Measurements from ENCODE around the gene TEN1. TPM values are rescaled to one million over a fixed set of nuclear protein-coding genes. Genes with fewer than 3 reads are reported as not detected.
A peak's percentile ranks its signal among the peaks of the same experiment; 100 is the strongest.

The TEN1 gene
- total and polyA plus RNA-seq, 9 of the 15 experiments (the other 6 are each of a cell fraction or from before 2014, with no cell fraction given) = 1.3 to 25.7 (median 10.1) TPM

DNA sequence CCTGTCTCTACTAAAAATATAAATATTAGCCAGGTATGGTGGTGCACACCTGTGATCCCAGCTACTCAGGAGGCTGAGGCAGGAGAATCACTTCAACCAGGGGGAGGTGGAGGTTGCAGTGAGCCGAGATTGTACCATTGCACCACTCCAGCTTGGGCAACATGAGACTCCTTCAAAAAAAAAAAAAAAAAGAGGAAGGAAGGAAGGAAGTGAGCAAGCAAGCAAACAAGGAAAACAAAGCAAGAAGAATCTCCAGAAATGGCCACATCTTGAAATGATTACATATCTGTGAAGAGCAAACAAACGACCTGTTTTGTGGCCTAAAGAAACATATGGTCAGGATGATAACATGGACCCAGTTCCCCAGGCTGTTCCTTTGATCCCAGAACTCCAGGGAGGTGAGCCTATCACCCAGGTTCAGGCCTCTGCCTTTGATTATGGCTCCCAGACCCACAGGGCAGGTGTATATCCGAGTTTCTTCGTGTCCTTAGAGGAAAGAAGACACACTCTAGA is 9.0 kb upstream of the TEN1 start (continued):
- no peak for TF ChIP-seq ZNF561 (CRISPR knock-in tag; conservative IDR thresholded peaks at IDR 0.05)
- TF ChIP-seq KDM4B (IDR thresholded peaks at IDR 0.05; ENCODE audit: borderline replicate concordance in 2 of 2, low read depth in 1 of 2) = no peak
- TF ChIP-seq NCOA1 (IDR thresholded peaks at IDR 0.05; ENCODE audit: low read depth) = peak; percentile 90
- TF ChIP-seq, protein P1, sequence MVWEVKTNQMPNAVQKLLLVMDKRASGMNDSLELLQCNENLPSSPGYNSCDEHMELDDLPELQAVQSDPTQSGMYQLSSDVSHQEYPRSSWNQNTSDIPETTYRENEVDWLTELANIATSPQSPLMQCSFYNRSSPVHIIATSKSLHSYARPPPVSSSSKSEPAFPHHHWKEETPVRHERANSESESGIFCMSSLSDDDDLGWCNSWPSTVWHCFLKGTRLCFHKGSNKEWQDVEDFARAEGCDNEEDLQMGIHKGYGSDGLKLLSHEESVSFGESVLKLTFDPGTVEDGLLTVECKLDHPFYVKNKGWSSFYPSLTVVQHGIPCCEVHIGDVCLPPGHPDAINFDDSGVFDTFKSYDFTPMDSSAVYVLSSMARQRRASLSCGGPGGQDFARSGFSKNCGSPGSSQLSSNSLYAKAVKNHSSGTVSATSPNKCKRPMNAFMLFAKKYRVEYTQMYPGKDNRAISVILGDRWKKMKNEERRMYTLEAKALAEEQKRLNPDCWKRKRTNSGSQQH (CRISPR knock-in tag; IDR thresholded peaks at IDR 0.05) = 0 out of 2 replicates have a peak, but pooled peaks have one; percentile 33
- TF ChIP-seq DIDO1 (tag; IDR thresholded peaks at IDR 0.05; ENCODE audit: low read depth) = no peak
- peak in 1 of 2 experiments; percentile 36; a peak in 1 of 4 replicates for TF ChIP-seq TEAD1 (CRISPR knock-in tag; IDR thresholded peaks at IDR 0.05)
- peak; percentile 65; the same call in 1 of the 2 replicates for TF ChIP-seq TCF7L2 (IDR thresholded peaks at IDR 0.05; ENCODE audit: low read depth, low read length)
- TF ChIP-seq PYGO2 (tag; IDR thresholded peaks at IDR 0.05) = 0 out of 2 replicates have a peak, but pooled peaks have one; percentile 63
- TF ChIP-seq FOXJ2 (tag; IDR thresholded peaks at IDR 0.05) = no peak
- no peak for TF ChIP-seq ZNF408 (CRISPR knock-in tag; IDR thresholded peaks at IDR 0.05; ENCODE audit: low read depth)
- no peak for TF ChIP-seq POU5F1 (IDR thresholded peaks at IDR 0.05; ENCODE audit: borderline replicate concordance, low read depth, low read length, partially characterized antibody)
- peak; percentile 56; the same call in 1 of the 2 replicates for TF ChIP-seq EHMT2 (IDR thresholded peaks at IDR 0.05)
- TF ChIP-seq ZNF766 (CRISPR knock-in tag; conservative IDR thresholded peaks at IDR 0.05) = peak; percentile 86
- TF ChIP-seq GATA2 (CRISPR knock-in tag; IDR thresholded peaks at IDR 0.05) = peak; percentile 73
- TF ChIP-seq ZNF780A (CRISPR knock-in tag; IDR thresholded peaks at IDR 0.05) = no peak
- TF ChIP-seq ZNF584 (CRISPR knock-in tag; IDR thresholded peaks at IDR 0.05; ENCODE audit: low read depth) = peak; percentile 84; the same call in 1 of the 2 replicates
- peak; percentile 59; the same call in 1 of the 2 replicates for TF ChIP-seq HMG20A (CRISPR knock-in tag; conservative IDR thresholded peaks at IDR 0.05)
- peak; percentile 88 for TF ChIP-seq KLF16 (IDR thresholded peaks at IDR 0.05)
- peak; percentile 36 for TF ChIP-seq CREM (IDR thresholded peaks at IDR 0.05; ENCODE audit: low read depth)
- TF ChIP-seq NBN (IDR thresholded peaks at IDR 0.05; ENCODE audit: low read depth) = peak; percentile 89; the same call in 1 of the 2 replicates
- TF ChIP-seq, protein P2, sequence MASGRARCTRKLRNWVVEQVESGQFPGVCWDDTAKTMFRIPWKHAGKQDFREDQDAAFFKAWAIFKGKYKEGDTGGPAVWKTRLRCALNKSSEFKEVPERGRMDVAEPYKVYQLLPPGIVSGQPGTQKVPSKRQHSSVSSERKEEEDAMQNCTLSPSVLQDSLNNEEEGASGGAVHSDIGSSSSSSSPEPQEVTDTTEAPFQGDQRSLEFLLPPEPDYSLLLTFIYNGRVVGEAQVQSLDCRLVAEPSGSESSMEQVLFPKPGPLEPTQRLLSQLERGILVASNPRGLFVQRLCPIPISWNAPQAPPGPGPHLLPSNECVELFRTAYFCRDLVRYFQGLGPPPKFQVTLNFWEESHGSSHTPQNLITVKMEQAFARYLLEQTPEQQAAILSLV (tag; IDR thresholded peaks at IDR 0.05) = 0 out of 2 replicates have a peak, but pooled peaks have one; percentile 39
- TF ChIP-seq ZNF384 (IDR thresholded peaks at IDR 0.05; ENCODE audit: low read depth, low read length) = peak; percentile 98
- peak; percentile 91 for TF ChIP-seq NCOR1 (IDR thresholded peaks at IDR 0.05)
- TF ChIP-seq NFIC (IDR thresholded peaks at IDR 0.05) = peak; percentile 79
- TF ChIP-seq, protein P3, sequence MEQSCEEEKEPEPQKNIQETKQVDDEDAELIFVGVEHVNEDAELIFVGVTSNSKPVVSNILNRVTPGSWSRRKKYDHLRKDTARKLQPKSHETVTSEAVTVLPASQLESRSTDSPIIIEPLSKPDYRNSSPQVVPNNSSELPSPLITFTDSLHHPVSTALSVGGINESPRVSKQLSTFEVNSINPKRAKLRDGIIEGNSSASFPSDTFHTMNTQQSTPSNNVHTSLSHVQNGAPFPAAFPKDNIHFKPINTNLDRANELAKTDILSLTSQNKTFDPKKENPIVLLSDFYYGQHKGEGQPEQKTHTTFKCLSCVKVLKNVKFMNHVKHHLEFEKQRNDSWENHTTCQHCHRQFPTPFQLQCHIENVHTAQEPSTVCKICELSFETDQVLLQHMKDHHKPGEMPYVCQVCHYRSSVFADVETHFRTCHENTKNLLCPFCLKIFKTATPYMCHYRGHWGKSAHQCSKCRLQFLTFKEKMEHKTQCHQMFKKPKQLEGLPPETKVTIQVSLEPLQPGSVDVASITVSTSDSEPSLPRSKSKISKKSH (CRISPR knock-in tag; IDR thresholded peaks at IDR 0.05) = no peak
- TF ChIP-seq SMAD4 (CRISPR knock-in tag; conservative IDR thresholded peaks at IDR 0.05) = peak; percentile 82
- peak; percentile 97 for TF ChIP-seq LEF1 (IDR thresholded peaks at IDR 0.05)
